Inferior parietal cortex (tissue), 1 donor: ENCODE measurements around the gene CCNL2.
A peak's percentile ranks its signal among the peaks of the same experiment; 100 is the strongest.

Source experiments
- DNase-seq: peaks from one replicate; pipeline ENCODE4 v3.0.0-alpha.2; 2016; ENCODE audit errors: extremely low spot score

CCNL2 gene

GRCh38 chr1:1356166-1356795, 42.9 kb downstream of the CCNL2 start:
- DNase-seq: no peak

DNA sequence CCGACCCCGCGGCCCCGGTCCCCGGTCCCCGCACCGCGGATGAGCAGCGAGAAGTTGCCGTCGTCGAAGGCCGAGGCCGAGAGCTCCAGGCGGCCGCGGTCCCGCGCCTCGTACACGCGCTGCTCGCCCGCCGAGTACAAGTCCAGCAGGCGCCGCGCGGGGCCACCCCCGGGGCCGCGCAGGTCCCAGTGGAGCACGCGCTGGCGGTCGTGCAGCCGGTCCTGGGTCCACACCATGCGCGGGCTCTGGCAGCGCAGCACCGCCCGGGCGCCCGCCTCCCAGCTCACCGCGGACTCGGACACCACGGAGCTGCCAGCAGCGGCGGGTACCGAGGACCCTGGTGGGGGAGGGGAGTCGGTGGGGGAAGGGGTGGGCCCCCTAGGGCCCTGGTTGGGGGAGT, 43.7 kb downstream of the CCNL2 start:
- DNase-seq: no peak

DNA sequence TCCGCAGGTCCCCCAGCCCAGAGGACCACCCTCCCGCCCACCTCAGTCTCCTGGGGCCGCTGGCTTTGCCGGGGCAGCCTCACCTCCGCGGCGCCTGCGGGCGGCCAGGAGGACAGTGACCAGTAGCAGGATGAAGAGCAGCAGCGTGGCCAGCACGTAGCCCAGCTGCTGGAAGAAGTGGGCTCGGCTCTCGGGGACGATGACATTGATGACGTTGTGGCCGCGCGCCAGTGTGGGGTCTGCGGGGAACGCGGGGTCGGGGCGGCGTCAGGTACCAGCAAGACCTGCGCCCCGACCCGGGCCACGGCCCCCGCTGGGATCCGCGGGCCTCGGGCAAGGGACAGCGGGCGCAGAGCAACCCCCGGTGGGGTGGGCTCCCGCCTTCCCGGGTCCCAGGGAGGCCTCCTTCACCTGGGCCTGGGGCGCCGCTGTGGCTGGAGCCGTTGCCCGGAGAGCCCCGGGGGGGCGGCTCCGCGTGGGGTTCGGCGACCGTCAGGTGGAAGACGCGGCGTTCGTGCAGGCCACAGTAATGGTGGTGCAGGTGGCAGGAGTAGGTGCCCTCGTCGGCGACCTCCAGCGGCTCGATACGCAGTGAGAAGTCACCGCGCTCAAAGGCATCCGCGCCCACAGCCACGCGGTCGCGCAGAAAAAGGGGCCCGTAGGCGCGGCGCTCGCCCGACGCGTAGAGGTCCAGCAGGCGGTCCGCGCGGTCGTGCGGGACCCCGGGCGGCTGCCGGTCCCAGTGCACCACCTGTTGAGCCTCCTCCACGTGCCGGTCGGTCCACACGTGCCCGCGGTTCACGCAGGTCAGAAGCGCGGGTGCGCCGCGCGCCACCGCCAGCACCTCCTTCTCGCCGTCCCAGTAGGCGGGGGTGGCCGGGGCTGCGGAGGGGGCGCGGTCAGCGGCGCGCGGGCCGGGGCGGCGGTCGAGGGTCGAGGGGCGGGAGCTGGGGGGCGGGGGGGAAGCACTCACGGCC, 44.6 kb downstream of the CCNL2 start:
- DNase-seq: no peak

GRCh38 chr1:1353389-1354151, 45.6 kb downstream of the CCNL2 start:
- no peak for DNase-seq

DNA sequence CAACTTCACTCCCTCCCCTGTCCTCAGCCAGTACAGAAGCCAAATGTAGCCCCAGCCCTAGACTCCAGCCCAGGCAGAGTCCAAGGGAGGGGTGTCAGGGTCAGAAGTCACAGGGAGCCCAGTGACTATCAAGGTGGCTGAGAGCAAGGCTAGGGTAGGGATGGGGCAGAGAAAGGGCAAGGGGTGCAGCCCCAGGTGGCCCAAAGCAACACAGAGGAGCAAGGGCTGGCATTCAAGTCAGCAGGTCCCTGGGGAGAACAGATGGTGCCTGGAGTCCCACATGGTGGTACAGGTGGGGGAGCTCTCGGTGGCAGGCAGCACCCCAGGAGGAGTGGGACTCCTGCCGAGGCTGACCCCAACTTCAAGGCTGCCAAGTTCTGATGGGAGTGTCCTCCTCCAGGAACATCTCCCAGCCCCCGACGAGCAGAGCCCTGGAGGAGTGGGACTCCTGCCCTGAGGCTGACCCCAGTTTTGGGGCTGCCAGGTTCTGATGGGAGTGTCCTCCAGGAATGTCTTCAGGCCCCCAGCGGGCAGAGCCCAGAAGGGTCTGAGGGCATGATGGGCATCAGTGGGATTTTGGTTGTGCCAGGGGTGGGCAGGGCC, 46.2 kb downstream of the CCNL2 start:
- DNase-seq: no peak

DNA sequence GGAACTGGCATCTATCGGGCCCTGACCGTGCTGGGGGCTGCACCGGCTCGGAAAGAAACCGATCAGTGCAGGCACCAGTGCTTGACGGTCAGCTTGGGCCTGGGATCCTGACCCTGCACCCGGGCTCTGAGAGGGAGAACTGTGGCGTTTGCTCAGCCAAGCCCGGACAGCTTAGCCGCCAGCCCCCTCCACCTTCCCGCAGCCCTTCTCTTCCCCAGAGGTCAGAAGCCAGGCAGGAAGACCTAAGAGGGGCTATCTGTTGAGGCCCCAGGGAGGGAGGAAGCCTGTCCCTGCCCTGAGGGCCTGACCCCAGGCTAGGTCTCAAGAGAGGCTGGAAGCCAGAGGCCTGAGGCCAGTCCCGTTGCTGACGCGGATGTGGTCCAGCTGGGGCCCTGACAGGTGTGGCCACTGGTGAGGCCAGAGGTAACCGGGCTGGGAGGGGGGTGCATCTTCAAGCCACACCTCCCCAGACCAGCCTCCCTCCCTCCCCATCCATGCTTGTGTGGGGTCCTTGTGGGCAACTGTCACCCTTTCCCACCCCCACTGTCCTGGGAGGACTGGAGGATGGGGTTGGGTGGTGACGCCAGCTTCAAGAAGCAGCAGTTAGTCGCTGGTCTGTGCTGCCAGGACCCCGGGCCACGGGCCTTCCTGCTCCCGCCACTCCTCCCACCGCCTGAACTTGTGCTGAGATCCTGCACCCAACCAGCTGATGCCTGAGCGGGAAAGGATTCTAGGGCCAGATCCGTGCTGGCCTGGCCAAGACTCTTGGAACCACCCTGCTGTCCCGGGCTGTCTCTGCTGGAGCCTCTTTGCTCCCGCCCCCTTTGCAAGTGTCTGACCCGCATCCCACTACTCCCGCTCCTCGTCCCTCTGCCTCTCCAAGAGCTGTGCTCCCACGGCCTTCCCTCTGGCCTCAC, 47.4 kb downstream of the CCNL2 start:
- no peak for DNase-seq

GRCh38 chr1:1349256-1350012, 49.7 kb downstream of the CCNL2 start, which contains the start of gene DVL1:
Gene DVL1, minus strand, starts transcription at chr1:1349418. Its CDS starts 353 bp downstream, at chr1:1349065.
- peak; percentile 29 for DNase-seq

DNA sequence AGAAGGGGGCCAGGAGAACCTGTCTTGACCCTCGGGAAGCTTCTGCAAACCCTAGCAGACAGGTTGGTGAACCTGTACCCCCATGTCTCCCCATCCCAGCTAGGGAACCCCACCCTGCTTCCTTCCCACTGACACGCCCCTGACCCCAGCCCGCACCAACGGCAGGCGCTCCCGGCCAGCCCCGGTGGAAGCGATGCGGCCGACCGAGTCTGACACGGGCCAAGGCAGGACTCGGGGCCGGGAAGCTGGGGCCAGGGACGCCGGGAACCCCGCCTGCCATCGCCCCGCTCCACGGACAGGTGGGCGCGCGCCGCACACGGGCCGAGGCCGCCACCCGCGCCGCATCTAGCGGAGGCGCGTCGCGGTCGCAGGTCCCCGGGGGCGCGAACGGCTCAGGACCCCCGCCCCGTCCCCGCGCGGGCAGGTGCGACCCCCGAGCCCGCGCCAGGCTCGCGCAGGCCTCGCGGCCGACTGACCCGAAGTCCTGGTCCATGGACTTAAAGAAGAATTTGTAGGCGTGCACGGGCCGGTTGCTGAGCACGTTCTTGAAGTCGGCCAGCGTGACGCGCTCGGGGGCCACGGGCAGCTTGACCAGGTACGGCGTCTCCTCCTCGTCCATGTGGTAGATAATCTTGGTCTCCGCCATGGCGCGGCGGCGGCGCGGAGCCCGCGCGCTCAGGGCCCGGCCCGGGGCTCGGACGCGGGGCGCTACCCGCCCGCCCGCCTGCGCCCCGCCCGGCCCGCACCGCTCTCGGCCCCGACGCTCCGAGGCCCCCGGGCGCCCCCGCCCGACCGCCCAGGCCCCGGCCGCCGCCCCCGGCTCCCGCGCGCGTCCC, 50.5 kb downstream of the CCNL2 start:
- no peak for DNase-seq

GRCh38 chr1:1347663-1348419, 51.3 kb downstream of the CCNL2 start:
- DNase-seq: no peak

- DNase-seq: no peak
Measured at GRCh38 chr1:1347026-1347595, 52.0 kb downstream of the CCNL2 start.

- DNase-seq: no peak
Measured at GRCh38 chr1:1346501-1346890, 52.6 kb downstream of the CCNL2 start.

DNA sequence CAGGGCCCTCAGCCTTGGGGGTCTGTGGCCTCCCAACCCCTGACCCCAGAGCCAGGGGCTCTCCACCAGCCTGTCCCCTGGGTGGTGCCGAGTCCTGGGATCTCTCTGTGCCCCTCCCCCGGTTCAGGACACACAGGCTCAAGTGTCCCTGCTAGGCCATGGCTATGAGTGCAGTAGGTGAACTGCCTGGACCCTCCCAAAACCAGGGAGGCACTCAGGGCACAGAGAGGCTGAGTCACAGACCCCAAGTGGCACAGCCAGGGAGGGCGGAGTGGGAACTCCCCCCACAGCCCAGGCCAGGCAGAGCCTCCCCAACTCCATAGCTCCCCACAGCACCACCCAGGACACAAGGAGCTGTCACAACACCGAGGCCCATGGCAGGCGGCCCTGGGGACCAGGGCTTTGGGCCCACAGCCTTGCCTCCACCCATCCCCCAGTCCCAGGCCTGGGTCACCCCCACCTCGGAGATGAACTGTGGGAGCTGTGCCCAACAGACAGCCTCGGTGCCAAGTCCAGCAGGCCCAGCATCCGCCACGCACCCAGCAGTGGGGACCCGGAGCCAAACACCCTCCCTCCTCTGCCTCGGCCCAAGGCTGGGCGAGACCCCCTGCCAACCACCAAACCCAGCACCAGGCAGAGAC, 53.2 kb downstream of the CCNL2 start:
- DNase-seq: no peak

GRCh38 chr1:1345384-1345783, 53.8 kb downstream of the CCNL2 start:
- DNase-seq: no peak

- DNase-seq: no peak
Measured at GRCh38 chr1:1344655-1345361, 54.3 kb downstream of the CCNL2 start.

GRCh38 chr1:1343811-1344421, 55.2 kb downstream of the CCNL2 start:
- DNase-seq: no peak

GRCh38 chr1:1342584-1343115, 56.5 kb downstream of the CCNL2 start:
- no peak for DNase-seq
